ENCODE data around the gene BCO1.

- TF ChIP-seq CTCF (conservative IDR thresholded peaks at IDR 0.05; ENCODE audit: low read depth, low read length): no peak
- no peak for TF ChIP-seq BHLHE40 (IDR thresholded peaks at IDR 0.05; ENCODE audit: low read depth, low read length)
- TF ChIP-seq MAZ (IDR thresholded peaks at IDR 0.05; ENCODE audit: borderline replicate concordance, low read depth, low read length): no peak
- TF ChIP-seq RCOR1 (IDR thresholded peaks at IDR 0.05; ENCODE audit: insufficient replicate concordance, low read length): no peak
- TF ChIP-seq MXI1 (IDR thresholded peaks at IDR 0.05; ENCODE audit: borderline replicate concordance, low read depth, low read length): no peak
- TF ChIP-seq ELK1 (IDR thresholded peaks at IDR 0.05; ENCODE audit: borderline replicate concordance, low read depth, low read length): no peak
- TF ChIP-seq POLR2A (IDR thresholded peaks at IDR 0.05; ENCODE audit: low read depth, low read length): no peak
- TF ChIP-seq FOS (IDR thresholded peaks at IDR 0.05; ENCODE audit: low read depth, low read length): no peak
- no peak for TF ChIP-seq NFE2L2 (IDR thresholded peaks at IDR 0.05; ENCODE audit: low read depth, low read length)
- TF ChIP-seq RFX5 (IDR thresholded peaks at IDR 0.05; ENCODE audit: low read depth, low read length): no peak
- no peak for TF ChIP-seq SMC3 (IDR thresholded peaks at IDR 0.05; ENCODE audit: low read depth, low read length)
- TF ChIP-seq USF2 (IDR thresholded peaks at IDR 0.05; ENCODE audit: low read depth, low read length): no peak
These were observed 4.6 kb downstream of the BCO1 start for GRCh38 chr16:81242977-81243618.

All from IMR-90 (cell line).